CD4-positive, alpha-beta T cell treated with Interleukin-17A for 1 hour (primary cell): Measurements from ENCODE around the gene RPL28.

ENCODE experiments used
- DNase-seq: peaks from one replicate; pipeline ENCODE4 v3.0.0-alpha.2; 2020

RPL28 gene

DNA sequence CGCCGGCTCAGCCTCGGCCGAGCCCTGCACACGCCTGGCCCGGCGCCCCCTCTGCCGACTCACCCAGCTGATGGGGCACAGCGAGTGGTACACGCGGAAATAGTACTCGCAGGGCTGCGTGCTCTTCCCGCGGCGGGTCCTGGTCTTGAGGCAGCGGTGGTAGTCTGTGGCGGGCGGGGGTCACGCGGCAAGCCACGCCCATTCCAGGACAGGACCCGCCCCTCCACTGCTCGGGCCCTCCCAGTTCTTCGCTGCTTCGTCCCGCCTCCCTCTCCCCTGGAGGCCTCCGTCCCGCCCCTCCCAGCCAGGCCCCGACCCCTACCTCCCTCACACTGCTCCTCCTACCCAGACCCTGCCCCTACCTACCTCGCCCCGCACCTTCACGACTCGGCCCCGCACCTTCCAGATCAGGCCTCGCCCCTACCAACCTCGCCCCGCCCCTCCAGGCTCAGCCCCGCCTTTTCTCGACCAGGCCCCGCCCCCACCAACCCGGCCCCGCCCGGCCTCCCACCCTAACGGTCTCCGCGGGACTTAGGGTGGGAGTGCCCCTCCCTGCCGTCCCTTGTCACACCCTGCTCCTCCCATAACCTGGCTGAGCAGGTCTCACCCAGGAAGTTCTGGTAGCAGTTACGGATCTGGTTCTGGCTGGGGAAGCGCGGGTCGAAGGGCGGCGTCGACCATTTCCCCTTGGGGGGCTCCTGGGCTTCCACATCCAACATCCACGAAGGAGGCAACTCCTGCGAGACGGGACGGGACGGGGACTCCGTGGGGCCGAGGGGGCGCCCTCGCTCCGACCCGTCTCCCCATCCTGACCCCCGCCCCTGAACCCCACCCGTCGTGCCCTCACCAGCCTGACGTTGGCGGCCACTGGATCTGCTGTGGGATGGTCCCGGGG lies 31.7 kb upstream of the RPL28 start:
- DNase-seq, result peak; percentile 77

DNA sequence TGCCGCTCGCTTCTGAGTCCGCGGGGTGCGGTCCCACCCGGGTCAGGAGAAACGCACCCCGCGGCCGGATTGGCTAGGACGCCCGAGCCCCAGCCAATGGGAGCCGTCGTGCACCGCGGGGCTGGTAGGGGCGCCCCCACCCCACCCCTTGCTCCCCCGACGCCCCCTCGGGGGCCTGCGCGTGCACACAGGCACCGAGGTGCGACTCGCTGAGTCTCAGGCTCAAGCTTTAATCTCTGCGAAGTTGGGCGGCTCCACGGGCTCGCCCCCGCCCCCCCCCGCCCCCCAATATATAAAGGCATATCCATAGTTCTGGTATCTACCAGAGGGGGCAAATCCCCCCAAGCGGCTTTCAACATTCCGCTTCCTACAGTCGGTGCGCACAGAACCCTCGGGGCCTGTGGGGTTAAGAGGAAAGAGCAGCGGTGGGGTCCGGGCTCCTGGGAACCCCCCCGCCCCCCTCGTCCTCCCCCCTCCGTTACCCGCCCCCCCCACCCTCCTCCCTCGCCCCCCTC lies 31.0 kb upstream of the RPL28 start, which contains the start of gene COX6B2:
Gene COX6B2 (minus strand): TSS at position 22 of the 515 bp plus-strand sequence. CDS start 198 bp downstream, outside the sequence.
- no peak for DNase-seq

DNA sequence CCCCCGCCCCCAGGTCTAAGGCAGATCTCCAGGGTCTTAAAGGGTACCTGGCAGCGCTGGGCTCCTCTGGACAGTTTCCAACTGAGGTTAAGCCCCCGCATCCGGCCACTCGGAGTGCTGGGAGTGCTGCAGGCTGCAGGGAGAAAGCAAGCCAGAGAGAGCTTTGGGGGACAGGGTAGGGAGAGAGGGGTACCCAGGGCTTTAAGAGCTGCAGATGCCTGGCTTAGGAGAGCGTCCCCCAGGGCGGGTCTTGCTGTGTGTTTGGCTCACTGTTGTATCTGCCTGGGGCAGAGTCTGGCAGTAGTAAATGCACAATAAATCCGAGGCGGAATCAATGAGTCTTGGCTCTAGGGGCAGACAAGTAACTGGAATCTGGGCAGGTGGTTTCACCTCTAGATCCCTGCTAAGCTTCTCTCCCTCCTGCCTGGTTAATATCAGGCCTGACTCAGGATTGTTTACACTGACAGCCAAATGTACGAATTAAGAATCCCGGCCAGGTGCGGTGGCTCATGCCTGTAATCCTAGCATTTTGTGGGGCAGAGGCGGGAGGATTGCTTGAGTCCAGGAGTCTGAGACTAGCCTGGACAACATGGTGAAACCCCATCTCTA lies 30.4 kb upstream of the RPL28 start:
- no peak for DNase-seq

DNA sequence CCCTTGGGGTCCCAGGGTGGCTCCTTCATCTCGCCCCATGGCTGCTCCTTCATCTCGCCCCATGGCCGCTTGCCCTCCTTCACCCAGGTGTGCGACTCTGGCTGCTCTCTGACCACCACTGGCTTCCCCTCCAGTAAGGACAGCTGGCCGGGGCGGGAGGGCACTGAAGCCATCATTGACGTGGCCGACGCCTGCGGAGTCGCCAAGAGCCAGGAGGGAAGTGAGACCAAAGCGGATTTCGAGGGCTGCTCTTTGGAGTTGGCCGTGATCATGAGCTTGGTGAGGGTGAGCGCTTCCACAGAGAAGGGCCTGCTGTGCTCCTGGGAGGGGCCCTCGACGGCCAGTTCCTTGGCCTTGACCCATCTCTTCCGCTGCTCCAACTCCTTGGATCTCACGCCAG lies 27.2 kb upstream of the RPL28 start:
- no peak for DNase-seq

- no peak for DNase-seq
These were observed 26.5 kb upstream of the RPL28 start for GRCh38 chr19:55358943-55359908.

- DNase-seq, result no peak
These were observed 24.8 kb upstream of the RPL28 start for GRCh38 chr19:55360902-55361301.

GRCh38 chr19:55362174-55362989 lies 23.4 kb upstream of the RPL28 start:
- no peak for DNase-seq

GRCh38 chr19:55362990-55363716 lies 22.6 kb upstream of the RPL28 start, which contains the start of gene GARIN5B:
Gene GARIN5B, minus strand, starts transcription at chr19:55363260. Its CDS starts 194 bp downstream, at chr19:55363066.
- no peak for DNase-seq

- DNase-seq, result no peak
These were observed 20.5 kb upstream of the RPL28 start for GRCh38 chr19:55365245-55365644.

DNA sequence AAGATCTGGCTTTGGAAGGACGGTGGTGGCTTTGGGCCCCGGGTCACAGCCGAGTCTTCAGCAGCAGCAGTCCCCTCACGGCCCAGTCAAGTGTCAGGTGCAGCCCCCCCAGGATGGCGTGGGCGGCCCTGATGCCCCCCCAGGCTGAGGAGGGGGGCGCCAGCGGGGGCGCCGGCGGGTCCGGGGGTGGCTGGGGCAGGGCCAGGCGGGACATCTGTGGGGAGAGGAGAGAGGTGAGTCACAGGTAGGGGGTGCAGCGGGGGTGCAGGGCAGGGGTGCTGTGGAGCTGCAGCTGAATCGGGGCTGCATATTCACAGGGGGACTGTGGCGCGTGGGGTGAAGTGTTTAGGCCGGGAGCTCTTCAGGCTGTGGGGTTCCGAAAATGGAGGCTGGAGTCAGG lies 19.8 kb upstream of the RPL28 start:
- DNase-seq, result no peak

GRCh38 chr19:55366790-55367189 lies 18.9 kb upstream of the RPL28 start:
- no peak for DNase-seq

- DNase-seq, result no peak
These were observed 17.6 kb upstream of the RPL28 start for GRCh38 chr19:55368106-55368505.

DNA sequence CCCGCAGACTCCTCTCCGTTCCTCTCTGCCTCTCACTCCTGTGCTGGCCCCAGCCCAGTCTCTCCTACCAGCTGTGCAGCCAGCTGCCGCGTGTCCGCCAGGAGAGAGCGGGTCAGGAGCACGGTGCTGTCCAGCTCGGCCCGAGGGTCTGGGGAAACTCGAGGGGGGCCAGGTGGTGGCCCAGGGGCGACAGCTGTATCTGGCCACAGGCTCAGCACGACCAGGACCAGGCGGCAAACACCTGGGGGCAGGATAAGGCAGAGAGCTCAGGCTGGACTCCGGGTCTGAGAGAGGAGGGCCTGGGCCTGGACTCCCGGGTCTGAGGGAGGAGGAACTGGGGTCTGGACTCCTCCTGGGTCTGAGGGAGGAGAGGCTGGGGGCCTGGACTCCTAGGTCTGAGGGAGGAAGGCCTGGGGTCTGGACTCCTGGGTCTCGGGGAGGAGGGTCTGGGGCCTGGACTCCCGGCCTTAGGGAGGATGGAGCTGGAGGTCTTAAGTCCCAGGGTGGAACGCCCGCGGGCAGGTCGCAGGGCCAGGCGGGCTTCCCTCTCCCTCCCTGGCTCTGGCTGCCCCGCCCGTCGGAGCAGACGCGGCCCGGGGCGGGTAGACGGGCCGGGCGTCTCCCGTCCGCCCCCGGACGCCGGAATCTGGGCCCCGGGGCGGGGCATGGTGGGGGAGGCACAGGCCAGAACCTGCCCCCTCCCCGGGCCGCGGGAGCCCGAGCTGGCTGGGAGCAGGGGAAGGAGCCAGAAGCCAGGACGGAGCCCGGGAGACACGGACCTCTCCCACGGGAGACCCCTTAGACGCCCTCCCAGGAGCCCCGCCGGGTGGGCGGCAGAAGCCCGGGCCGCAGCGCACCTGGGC lies 16.8 kb upstream of the RPL28 start:
- no peak for DNase-seq

DNA sequence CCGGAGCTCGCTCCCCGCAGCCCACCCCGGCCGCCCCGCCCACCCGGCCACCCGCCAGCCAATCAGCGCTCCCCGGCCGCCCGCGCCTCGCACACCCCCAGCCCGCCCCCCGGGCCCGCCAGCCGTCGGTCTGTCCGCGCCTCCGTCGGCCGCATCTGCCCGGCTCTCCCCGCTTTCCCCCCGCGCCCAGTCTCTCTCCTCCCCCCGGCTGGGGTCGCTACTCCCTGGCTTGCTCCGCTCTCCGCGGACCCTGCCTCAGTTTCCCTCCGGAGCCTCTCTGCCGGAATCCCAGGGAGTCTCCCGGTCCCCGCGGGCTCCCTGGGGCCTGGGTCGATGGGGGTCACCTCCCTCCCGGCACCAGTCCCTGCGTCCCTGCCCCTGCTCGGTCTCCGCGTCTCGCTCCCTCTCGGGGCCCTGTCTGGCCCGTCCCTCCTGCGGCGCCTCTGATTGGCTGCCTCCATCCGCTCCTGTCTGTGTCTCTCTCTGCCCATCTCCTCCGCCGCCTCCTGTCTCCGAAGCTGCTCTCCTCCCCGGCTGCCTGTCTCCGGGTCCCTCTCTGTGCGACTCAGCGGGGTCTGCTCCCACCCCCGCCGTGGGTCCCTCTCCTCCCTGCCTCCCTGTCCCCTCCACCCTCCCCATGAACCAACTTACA lies 16.0 kb upstream of the RPL28 start:
- peak; percentile 48 for DNase-seq

DNA sequence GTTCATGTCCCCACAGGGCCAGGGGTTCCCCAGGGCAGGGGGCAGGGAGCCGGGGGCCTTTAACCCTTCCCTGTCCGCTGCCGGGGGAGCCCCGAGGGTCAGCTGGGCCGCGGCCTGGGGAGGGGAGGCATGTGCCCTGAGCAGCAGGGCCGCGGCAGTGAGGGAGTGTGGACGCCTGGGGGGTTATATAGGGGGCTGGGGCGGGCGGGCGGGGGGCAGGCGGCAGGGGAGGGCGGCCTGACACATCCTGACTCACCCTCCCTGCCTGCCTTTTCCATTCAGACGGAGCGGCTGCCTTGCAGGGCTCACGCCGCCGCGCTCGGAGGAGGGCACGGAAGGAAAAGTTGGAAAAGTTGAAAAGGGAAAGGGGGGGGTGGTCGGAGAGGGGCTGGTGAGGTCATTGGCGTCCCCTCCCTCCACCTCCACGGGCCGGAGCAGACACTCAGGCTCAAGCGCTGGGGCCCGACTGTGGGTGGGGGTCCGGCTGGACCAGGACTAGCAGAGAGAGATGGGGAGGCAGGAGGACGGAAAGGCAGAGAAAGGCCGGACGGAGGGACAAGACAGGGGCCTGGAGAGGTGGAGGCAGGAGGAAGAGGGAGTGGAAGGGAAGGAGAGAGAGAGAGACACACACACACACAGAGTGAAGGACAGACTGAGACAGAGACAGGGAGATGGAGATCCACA lies 15.3 kb upstream of the RPL28 start, which contains the start of gene IL11:
Gene IL11 (minus strand): TSS at position 159 of the 684 bp plus-strand sequence. CDS start 153 bp downstream, at position 6.
- no peak for DNase-seq

- DNase-seq, result no peak
These were observed 13.2 kb upstream of the RPL28 start for GRCh38 chr19:55372316-55373081.

DNA sequence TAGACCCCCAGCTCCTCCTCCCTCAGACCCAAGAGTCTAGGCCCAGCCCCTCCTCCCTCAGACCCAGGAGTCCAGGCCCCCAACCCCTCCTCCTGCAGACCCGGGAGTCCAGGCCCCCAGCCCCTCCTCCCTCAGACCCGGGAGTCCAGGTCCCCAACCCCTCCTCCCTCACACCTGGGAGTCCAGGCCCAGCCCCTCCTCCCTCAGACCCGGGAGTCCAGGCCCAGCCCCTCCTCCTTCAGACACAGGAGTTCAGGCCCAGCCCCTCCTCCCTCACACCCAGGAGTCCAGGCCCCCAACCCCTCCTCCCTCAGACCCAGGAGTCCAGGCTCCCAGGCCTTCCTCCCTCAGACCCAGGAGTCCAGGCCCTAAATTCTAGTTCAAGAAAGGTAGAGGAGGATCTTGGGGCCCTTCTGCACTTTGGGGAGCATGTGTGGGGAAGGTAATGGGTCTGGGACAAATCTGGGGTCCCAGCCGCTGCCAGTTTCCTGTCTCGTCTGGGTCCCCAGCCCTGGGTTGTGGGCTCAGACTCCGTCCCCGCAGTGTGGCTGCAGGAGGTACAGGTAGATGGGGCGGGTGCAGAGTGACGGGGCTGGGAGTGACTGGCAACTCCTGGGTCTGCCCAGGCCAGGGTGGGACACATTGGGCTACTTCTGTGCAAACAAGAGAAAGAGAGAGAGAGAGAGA lies 12.3 kb upstream of the RPL28 start:
- DNase-seq, result no peak
